Measurements from ENCODE around the gene FMNL1. TPM values are rescaled to one million over a fixed set of nuclear protein-coding genes. Genes with fewer than 3 reads are reported as not detected.
A peak's percentile ranks its signal among the peaks of the same experiment; 100 is the strongest.

Gene FMNL1
- total RNA-seq, 1 experiment from 2014 or later = 9.2 TPM

GRCh38 chr17:45258981-45259380, 37.3 kb downstream of the FMNL1 start:
- DNase-seq (ENCODE audit: low read depth) = no peak

- no peak for DNase-seq (ENCODE audit: low read depth)
Observed at GRCh38 chr17:45260204-45260783, 38.6 kb downstream of the FMNL1 start.

GRCh38 chr17:45261577-45262515, 40.2 kb downstream of the FMNL1 start, which contains the start of gene SPATA32:
SPATA32 (minus strand) TSS chr17:45262094; CDS start chr17:45262016, 78 bp downstream.
- no peak for DNase-seq (ENCODE audit: low read depth)

- no peak for DNase-seq (ENCODE audit: low read depth)
Observed at GRCh38 chr17:45262516-45263476, 41.1 kb downstream of the FMNL1 start.

- no peak for DNase-seq (ENCODE audit: low read depth)
Observed at GRCh38 chr17:45263477-45263860, 41.8 kb downstream of the FMNL1 start.

- DNase-seq (ENCODE audit: low read depth) = no peak
Observed at GRCh38 chr17:45264430-45264829, 42.7 kb downstream of the FMNL1 start.

- no peak for DNase-seq (ENCODE audit: low read depth)
Observed at GRCh38 chr17:45264988-45265387, 43.3 kb downstream of the FMNL1 start.

GRCh38 chr17:45265821-45266220, 44.1 kb downstream of the FMNL1 start:
- peak; percentile 77 for DNase-seq (ENCODE audit: low read depth)

GRCh38 chr17:45266372-45266926, 44.8 kb downstream of the FMNL1 start:
- no peak for DNase-seq (ENCODE audit: low read depth)

GRCh38 chr17:45267436-45268055, 45.9 kb downstream of the FMNL1 start:
- DNase-seq (ENCODE audit: low read depth) = no peak

GRCh38 chr17:45269912-45270311, 48.2 kb downstream of the FMNL1 start:
- no peak for DNase-seq (ENCODE audit: low read depth)

GRCh38 chr17:45270828-45271418, 49.2 kb downstream of the FMNL1 start:
- no peak for DNase-seq (ENCODE audit: low read depth)

- no peak for DNase-seq (ENCODE audit: low read depth)
Observed at GRCh38 chr17:45271603-45272002, 49.9 kb downstream of the FMNL1 start.

- DNase-seq (ENCODE audit: low read depth) = no peak
Observed at GRCh38 chr17:45273551-45273957, 51.9 kb downstream of the FMNL1 start.

GRCh38 chr17:45274033-45274432, 52.3 kb downstream of the FMNL1 start:
- DNase-seq (ENCODE audit: low read depth) = no peak

GRCh38 chr17:45276031-45276430, 54.3 kb downstream of the FMNL1 start:
- no peak for DNase-seq (ENCODE audit: low read depth)

GRCh38 chr17:45277216-45277849, 55.6 kb downstream of the FMNL1 start:
- DNase-seq (ENCODE audit: low read depth) = peak; percentile 92

- no peak for DNase-seq (ENCODE audit: low read depth)
Observed at GRCh38 chr17:45277992-45278391, 56.3 kb downstream of the FMNL1 start.

- no peak for DNase-seq (ENCODE audit: low read depth)
Observed at GRCh38 chr17:45279898-45280297, 58.2 kb downstream of the FMNL1 start.

All from Daoy (cell line).